Gastroesophageal sphincter (tissue), 4 donors: ENCODE results near the gene MAPT. TPM values are rescaled to one million over a fixed set of nuclear protein-coding genes. Genes with fewer than 3 reads are reported as not detected.

Experiments
- ATAC-seq: fragments of 150-250 bp; one replicate; pipeline ENCODE4 v1.9.1; 2016; ENCODE audit warnings: mild to moderate bottlenecking, moderate library complexity
- H3K27ac ChIP-seq, 4 donors: fragments of 200-600 bp; sonication (generic) in 3 of 4; 1 replicate in 3 of 4; 2 replicates in 1 of 4; pipeline ENCODE4 v1.5.1; 2016 to 2019
- H3K27me3 ChIP-seq: fragments of 200-600 bp; sonication (generic); one replicate; pipeline ENCODE4 v1.5.1; 2019
- H3K36me3 ChIP-seq, 2 donors: fragments of 200-600 bp; sonication (generic); one replicate each; pipeline ENCODE4 v1.5.1; 2019; ENCODE audit warnings: control low read depth in 1 of 2
- H3K4me1 ChIP-seq, 3 donors: fragments of 200-600 bp; sonication (generic); 1 replicate in 2 of 3; 2 replicates in 1 of 3; pipeline ENCODE4 v1.5.1; 2016 to 2019; ENCODE audit warnings: control low read depth in 2 of 3
- H3K4me3 ChIP-seq, 2 donors: fragments of 200-600 bp; sonication (generic); one replicate each; pipeline ENCODE4 v1.5.1; 2019; ENCODE audit warnings: mild to moderate bottlenecking in 1 of 2, moderate library complexity in 1 of 2
- H3K9me3 ChIP-seq, 3 donors: fragments of 200-600 bp; sonication (generic); one replicate each; pipeline ENCODE4 v1.5.1; 2017 to 2019; ENCODE audit warnings: control low read depth in 2 of 3
- EP300 ChIP-seq: sonication (generic); formaldehyde crosslinking; IDR thresholded peaks from one replicate; pipeline ENCODE4 v1.6.1; 2017; ENCODE audit warnings: antibody characterized with exemption, mild to moderate bottlenecking
- POLR2A ChIP-seq, 2 donors: fragments of 450-650 bp; IDR thresholded peaks; one replicate each; pipeline ENCODE4 v1.6.1; 2017; ENCODE audit warnings: antibody characterized with exemption in 2 of 2, mild to moderate bottlenecking in 2 of 2, moderate library complexity in 1 of 2
- POLR2AphosphoS5 ChIP-seq: sonication (generic); formaldehyde crosslinking; IDR thresholded peaks from one replicate; pipeline ENCODE4 v1.6.1; 2017; ENCODE audit warnings: antibody characterized with exemption
- WGBS, 2 donors: methylation state at CpG; one replicate each; pipeline ENCODE4 v1.1.5; 2018; ENCODE audit warnings: low coverage in 1 of 2; 5-methylcytosine and 5-hydroxymethylcytosine counted together
- total RNA-seq, 4 donors: library from RNA; depleted of rRNA; stranded (reverse); fragments of >200 nt; gene quantifications; one replicate each; pipeline ENCODE4 v1.1.0, GENCODE V29; 2016
- TF ChIP-seq, protein P1 (sequence below), 4 experiments: fragments of 200-600 bp in 2 of 4; fragments of 450-650 bp in 2 of 4; sonication (generic) in 1 of 4; IDR thresholded peaks; one replicate each; pipeline ENCODE4 v1.5.1; 2017 to 2019; ENCODE audit warnings: antibody characterized with exemption in 4 of 4, mild to moderate bottlenecking in 2 of 4, moderate library complexity in 2 of 4

The MAPT gene
- total RNA-seq, 4 donors from 2014 or later: 3.4 to 12.2 (median 8.5) TPM

GRCh38 chr17:45991341-45991740 lies 97.0 kb downstream of the MAPT start:
- Histone ChIP-seq H3K27ac (no peak overlapping the region), H3K4me3 (no peak overlapping the region), H3K9me3 (no peaks in the 10 kb centered on the region), H3K27me3 (no peaks in the 10 kb centered on the region), H3K4me1 (no peaks in the 10 kb centered on the region), H3K36me3 (no peaks in the 10 kb centered on the region)
- 90 to 93% methylated on average over 8 of the region's 10 CpGs for WGBS, 2 donors
- no peak for TF ChIP-seq POLR2AphosphoS5
- no peak for TF ChIP-seq EP300
- TF ChIP-seq, protein P1, sequence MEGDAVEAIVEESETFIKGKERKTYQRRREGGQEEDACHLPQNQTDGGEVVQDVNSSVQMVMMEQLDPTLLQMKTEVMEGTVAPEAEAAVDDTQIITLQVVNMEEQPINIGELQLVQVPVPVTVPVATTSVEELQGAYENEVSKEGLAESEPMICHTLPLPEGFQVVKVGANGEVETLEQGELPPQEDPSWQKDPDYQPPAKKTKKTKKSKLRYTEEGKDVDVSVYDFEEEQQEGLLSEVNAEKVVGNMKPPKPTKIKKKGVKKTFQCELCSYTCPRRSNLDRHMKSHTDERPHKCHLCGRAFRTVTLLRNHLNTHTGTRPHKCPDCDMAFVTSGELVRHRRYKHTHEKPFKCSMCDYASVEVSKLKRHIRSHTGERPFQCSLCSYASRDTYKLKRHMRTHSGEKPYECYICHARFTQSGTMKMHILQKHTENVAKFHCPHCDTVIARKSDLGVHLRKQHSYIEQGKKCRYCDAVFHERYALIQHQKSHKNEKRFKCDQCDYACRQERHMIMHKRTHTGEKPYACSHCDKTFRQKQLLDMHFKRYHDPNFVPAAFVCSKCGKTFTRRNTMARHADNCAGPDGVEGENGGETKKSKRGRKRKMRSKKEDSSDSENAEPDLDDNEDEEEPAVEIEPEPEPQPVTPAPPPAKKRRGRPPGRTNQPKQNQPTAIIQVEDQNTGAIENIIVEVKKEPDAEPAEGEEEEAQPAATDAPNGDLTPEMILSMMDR (IDR thresholded peaks at IDR 0.05): no peak
- TF ChIP-seq POLR2A (IDR thresholded peaks at IDR 0.05): no peak
- no peak for ATAC-seq

DNA sequence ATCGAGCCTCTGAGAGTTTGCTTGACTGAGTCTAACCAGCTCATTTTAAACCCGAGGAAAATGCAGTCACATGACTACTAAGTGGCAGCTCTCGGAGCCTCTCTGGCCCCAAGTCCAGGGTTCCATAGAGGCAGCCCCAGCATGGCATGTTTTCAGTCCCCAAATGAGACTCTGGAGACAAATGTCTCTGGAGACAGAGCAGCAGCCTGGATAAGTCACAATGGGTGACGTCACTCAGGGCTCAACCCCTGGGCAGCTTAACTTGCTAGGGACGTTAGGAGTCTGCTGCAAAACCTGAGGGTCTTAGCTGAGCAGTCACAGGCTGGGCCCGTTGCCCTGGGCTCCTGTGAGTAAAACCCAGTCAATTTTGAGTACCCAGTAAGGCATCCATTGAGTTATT lies 97.8 kb downstream of the MAPT start:
- WGBS, 2 donors: 60% methylated on average over 1 of the region's 6 CpGs; no CpG with 5 or more reads in 1 of the 2 donors
- H3K27ac ChIP-seq: no peak overlapping the region
- H3K4me1 ChIP-seq: no peaks in the 10 kb centered on the region
- no peak overlapping the region for H3K4me3 ChIP-seq
- no peak for ATAC-seq
- no peaks in the 10 kb centered on the region for H3K36me3 ChIP-seq
- TF ChIP-seq, protein P1 (IDR thresholded peaks at IDR 0.05): no peak
- TF ChIP-seq EP300 (no peak), POLR2A (IDR thresholded peaks at IDR 0.05) (no peak), POLR2AphosphoS5 (no peak)
- no peaks in the 10 kb centered on the region for H3K27me3 ChIP-seq
- no peaks in the 10 kb centered on the region for H3K9me3 ChIP-seq

DNA sequence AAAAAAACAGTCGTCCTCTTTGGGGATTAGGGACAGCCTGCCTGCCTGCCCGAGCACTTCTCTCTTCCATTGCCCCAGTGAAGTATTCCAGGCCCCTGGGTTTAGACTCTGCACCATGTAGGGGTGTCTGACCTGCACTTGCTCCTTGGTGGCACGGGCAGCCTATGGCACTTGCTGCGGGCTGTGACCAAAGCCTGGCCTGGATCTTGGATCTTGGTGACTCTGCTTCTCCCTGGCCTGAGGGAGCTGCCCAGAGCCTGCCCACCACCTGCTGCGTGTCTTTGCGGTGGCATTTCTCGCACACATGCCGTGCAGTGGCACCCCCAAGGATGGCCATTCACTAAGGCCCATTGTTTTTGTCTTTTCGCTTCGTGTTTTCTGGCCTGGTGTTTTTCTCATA lies 98.5 kb downstream of the MAPT start:
- H3K27ac ChIP-seq: no peak overlapping the region
- H3K4me3 ChIP-seq: no peak overlapping the region
- H3K4me1 ChIP-seq: no peaks in the 10 kb centered on the region
- WGBS, 2 donors: 68 to 94% methylated on average over 2 to 8 of the region's 10 CpGs
- H3K9me3 ChIP-seq: no peaks in the 10 kb centered on the region
- TF ChIP-seq POLR2AphosphoS5 (no peak), EP300 (no peak), POLR2A (IDR thresholded peaks at IDR 0.05) (no peak)
- TF ChIP-seq, protein P1 (IDR thresholded peaks at IDR 0.05): no peak
- no peaks in the 10 kb centered on the region for H3K27me3 ChIP-seq
- ATAC-seq: no peak
- H3K36me3 ChIP-seq: no peaks in the 10 kb centered on the region

- H3K9me3 ChIP-seq: no peaks in the 10 kb centered on the region
- H3K4me3 ChIP-seq: no peak overlapping the region
- no peak for ATAC-seq
- H3K36me3 ChIP-seq: no peaks in the 10 kb centered on the region
- WGBS, 2 donors: 60 to 89% methylated on average over 1 to 7 of the region's 16 CpGs
- TF ChIP-seq EP300: no peak
- TF ChIP-seq POLR2A (IDR thresholded peaks at IDR 0.05): no peak
- TF ChIP-seq, protein P1 (IDR thresholded peaks at IDR 0.05): no peak
- no peak for TF ChIP-seq POLR2AphosphoS5
- H3K4me1 ChIP-seq: no peaks in the 10 kb centered on the region
- no peaks in the 10 kb centered on the region for H3K27me3 ChIP-seq
- H3K27ac ChIP-seq: no peak overlapping the region
These were observed 99.7 kb downstream of the MAPT start for GRCh38 chr17:45993962-45994627.

DNA sequence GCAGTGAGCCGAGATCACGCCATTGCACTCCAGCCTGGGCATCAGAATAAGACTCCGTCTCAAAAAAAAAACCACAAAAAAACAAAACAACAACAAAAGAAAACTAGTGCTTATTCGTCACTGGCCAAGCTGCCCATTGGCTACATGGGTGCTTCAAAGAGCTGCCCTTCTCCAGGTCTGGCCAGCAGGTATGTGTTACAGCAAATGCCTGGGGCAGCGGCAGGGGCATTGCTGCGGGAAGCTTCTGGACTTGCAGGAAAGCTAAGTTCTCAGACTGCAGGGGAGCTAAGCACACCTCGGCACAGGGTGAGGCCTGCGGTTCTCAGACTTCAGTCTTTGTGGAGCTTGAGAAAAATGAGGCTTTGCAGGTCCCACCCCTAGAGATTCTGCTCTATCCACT lies 100.6 kb downstream of the MAPT start:
- Histone ChIP-seq H3K27me3 (no peaks in the 10 kb centered on the region), H3K4me1 (no peaks in the 10 kb centered on the region), H3K36me3 (no peaks in the 10 kb centered on the region), H3K9me3 (no peaks in the 10 kb centered on the region), H3K27ac (no peak overlapping the region), H3K4me3 (no peak overlapping the region)
- no peak for TF ChIP-seq POLR2AphosphoS5
- TF ChIP-seq POLR2A (IDR thresholded peaks at IDR 0.05): no peak
- WGBS, 2 donors: 95% methylated on average over 4 of the region's 8 CpGs; no CpG with 5 or more reads in 1 of the 2 donors
- no peak for ATAC-seq
